ENCODE measurements around the gene PFKM.

PFKM gene

DNA sequence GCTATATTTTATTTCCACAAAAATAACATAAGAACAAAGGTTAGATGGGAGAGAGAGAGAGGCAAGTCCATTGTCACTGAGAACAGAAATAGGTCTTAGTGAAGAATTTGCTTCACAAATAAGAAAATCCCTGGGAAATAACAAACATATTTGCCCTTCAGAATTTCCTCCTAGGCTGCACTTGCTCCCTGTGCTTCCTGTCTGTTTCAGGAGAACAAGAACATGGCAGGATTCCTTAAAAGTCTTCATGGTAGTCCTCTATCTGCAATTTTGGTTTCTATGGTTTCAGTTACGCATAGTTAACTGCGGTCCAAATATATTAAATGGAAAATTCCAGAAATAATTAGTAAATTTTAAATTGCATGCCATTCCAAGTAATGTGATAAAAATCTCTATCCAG lies 47.4 kb upstream of the PFKM start:
- no peak overlapping the region for H3K27ac ChIP-seq (ENCODE audit: low read depth, low read length)
- H3F3A ChIP-seq (ENCODE audit: control insufficient read depth, insufficient read depth) = no peaks in the 10 kb centered on the region
- H3K27me3 ChIP-seq (ENCODE audit: control insufficient read depth, low read length) = no peaks in the 10 kb centered on the region
- no peaks in the 10 kb centered on the region for H3K9me3 ChIP-seq (ENCODE audit: control insufficient read depth, insufficient read depth, low read length)
- TF ChIP-seq EZH2phosphoT487 (IDR thresholded peaks at IDR 0.05; ENCODE audit: borderline replicate concordance, low read length) = no peak
- TF ChIP-seq, protein P1, sequence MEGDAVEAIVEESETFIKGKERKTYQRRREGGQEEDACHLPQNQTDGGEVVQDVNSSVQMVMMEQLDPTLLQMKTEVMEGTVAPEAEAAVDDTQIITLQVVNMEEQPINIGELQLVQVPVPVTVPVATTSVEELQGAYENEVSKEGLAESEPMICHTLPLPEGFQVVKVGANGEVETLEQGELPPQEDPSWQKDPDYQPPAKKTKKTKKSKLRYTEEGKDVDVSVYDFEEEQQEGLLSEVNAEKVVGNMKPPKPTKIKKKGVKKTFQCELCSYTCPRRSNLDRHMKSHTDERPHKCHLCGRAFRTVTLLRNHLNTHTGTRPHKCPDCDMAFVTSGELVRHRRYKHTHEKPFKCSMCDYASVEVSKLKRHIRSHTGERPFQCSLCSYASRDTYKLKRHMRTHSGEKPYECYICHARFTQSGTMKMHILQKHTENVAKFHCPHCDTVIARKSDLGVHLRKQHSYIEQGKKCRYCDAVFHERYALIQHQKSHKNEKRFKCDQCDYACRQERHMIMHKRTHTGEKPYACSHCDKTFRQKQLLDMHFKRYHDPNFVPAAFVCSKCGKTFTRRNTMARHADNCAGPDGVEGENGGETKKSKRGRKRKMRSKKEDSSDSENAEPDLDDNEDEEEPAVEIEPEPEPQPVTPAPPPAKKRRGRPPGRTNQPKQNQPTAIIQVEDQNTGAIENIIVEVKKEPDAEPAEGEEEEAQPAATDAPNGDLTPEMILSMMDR (IDR thresholded peaks at IDR 0.05; ENCODE audit: low read depth, low read length, poor library complexity, severe bottlenecking) = no peak
- no peaks in the 10 kb centered on the region for H3K9me2 ChIP-seq (replicated peaks; ENCODE audit: control insufficient read depth, low read length)
- no peaks in the 10 kb centered on the region for H4K20me1 ChIP-seq (ENCODE audit: control insufficient read depth, insufficient read depth, low read depth, low read length)
- no peak overlapping the region for H3K4me3 ChIP-seq (ENCODE audit: low read length)
- H3K4me1 ChIP-seq (ENCODE audit: control insufficient read depth, low read length) = no peaks in the 10 kb centered on the region
- H3K36me3 ChIP-seq (ENCODE audit: control insufficient read depth, low read length) = peaks cover 74% of the 10 kb centered on the region
- H3K79me2 ChIP-seq (ENCODE audit: control insufficient read depth, low read length) = no peaks in the 10 kb centered on the region
- H3K4me2 ChIP-seq (ENCODE audit: low read length) = no peak overlapping the region

DNA sequence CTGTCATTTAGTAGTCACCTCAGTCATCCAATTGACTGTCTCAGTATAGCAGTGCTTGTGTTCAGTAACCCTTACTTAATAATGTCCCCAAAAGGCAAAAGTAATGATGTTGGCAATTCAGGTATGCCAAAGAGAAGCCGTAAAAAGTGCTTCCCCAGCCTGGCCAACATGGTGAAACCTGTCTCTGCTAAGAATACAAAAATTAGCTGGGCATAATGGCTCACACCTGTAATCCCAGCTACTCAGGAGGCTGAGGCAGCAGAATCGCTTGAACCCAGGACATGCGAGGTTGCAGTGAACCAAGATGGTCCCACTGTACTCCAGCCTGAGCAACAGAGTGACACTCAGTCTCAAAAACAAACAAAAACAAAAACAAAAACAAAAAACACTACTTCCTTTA lies 46.9 kb upstream of the PFKM start:
- Histone ChIP-seq H3K9me3 (ENCODE audit: control insufficient read depth, insufficient read depth, low read length) (no peaks in the 10 kb centered on the region), H3K27ac (ENCODE audit: low read depth, low read length) (no peak overlapping the region), H4K20me1 (ENCODE audit: control insufficient read depth, insufficient read depth, low read depth, low read length) (no peaks in the 10 kb centered on the region), H3K9me2 (replicated peaks; ENCODE audit: control insufficient read depth, low read length) (no peaks in the 10 kb centered on the region), H3K4me2 (ENCODE audit: low read length) (no peak overlapping the region), H3K36me3 (ENCODE audit: control insufficient read depth, low read length) (peaks cover 69% of the 10 kb centered on the region), H3K4me1 (ENCODE audit: control insufficient read depth, low read length) (no peaks in the 10 kb centered on the region), H3K79me2 (ENCODE audit: control insufficient read depth, low read length) (no peaks in the 10 kb centered on the region), H3F3A (ENCODE audit: control insufficient read depth, insufficient read depth) (no peaks in the 10 kb centered on the region), H3K4me3 (ENCODE audit: low read length) (no peak overlapping the region), H3K27me3 (ENCODE audit: control insufficient read depth, low read length) (no peaks in the 10 kb centered on the region)
- TF ChIP-seq EZH2phosphoT487 (IDR thresholded peaks at IDR 0.05; ENCODE audit: borderline replicate concordance, low read length) = no peak
- TF ChIP-seq, protein P1 (IDR thresholded peaks at IDR 0.05; ENCODE audit: low read depth, low read length, poor library complexity, severe bottlenecking) = no peak

DNA sequence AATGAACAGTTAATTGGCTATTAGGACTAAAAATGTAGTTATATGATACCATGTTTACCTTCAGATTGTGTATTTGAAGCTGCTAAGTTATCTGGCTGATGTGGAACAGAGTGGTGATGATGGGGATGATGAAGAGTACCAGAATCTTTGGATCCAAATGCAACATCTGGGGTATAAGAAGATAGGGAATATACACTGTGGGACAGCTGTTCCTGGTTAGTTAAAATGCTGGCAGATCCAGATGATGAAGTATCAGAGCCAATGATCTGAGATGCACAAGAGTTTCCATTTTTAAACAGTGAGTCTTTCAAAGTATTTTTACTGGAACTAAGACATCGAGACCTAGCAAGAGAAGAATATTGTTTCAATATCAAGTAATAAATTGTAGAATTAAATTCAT lies 44.9 kb upstream of the PFKM start:
- Histone ChIP-seq H3K4me3 (ENCODE audit: low read length) (no peak overlapping the region), H3K36me3 (ENCODE audit: control insufficient read depth, low read length) (peaks cover 70% of the 10 kb centered on the region), H3K4me1 (ENCODE audit: control insufficient read depth, low read length) (no peaks in the 10 kb centered on the region)

More for the DNA sequence above, 44.9 kb upstream of the PFKM start:
- Histone ChIP-seq H3K79me2 (ENCODE audit: control insufficient read depth, low read length) (no peaks in the 10 kb centered on the region), H3K9me3 (ENCODE audit: control insufficient read depth, insufficient read depth, low read length) (no peaks in the 10 kb centered on the region), H3F3A (ENCODE audit: control insufficient read depth, insufficient read depth) (no peaks in the 10 kb centered on the region), H3K27me3 (ENCODE audit: control insufficient read depth, low read length) (no peaks in the 10 kb centered on the region), H4K20me1 (ENCODE audit: control insufficient read depth, insufficient read depth, low read depth, low read length) (no peaks in the 10 kb centered on the region), H3K27ac (ENCODE audit: low read depth, low read length) (no peak overlapping the region), H3K9me2 (replicated peaks; ENCODE audit: control insufficient read depth, low read length) (no peaks in the 10 kb centered on the region), H3K4me2 (ENCODE audit: low read length) (no peak overlapping the region)
- TF ChIP-seq EZH2phosphoT487 (IDR thresholded peaks at IDR 0.05; ENCODE audit: borderline replicate concordance, low read length) = no peak
- TF ChIP-seq, protein P1 (IDR thresholded peaks at IDR 0.05; ENCODE audit: low read depth, low read length, poor library complexity, severe bottlenecking) = no peak

Data from DOHH2 (cell line).